GM04504 (cell line): ENCODE results near the gene UPF1.
A peak's percentile ranks its signal among the peaks of the same experiment; 100 is the strongest.
"Not testable (repeated sequence)": the region's sequence is repeated elsewhere in the genome, so short reads cannot be mapped to it uniquely, and the experiment has no call there.

Source experiments
- DNase-seq: peaks from one replicate; pipeline ENCODE4 v3.0.0-alpha.2; 2012; ENCODE audit warnings: low read depth

Gene UPF1

DNA sequence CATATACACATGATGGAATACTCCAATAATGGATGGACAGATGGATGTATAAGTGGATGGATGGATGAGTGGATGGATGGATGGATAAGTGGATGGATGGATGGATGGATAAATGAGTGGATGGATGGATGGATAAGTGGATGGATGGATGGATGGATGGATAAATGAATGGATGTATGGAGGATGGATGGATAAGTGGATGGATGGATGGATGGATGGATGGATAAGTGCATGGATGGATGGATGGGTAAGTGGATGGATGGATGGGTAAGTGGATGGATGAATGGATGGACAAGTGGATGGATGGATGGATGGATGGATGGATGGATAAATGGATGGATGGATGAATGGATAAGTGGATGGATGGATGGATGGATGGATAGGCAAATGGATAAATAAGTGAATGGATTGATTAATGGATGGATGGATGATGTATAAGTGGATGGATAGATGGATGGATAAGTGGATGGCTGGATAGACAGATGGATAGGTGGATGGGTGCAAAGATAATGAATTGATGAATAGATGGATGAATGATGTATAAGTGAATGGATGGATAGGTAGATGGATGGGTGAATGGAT lies 32.3 kb upstream of the UPF1 start:
- DNase-seq: no peak

DNA sequence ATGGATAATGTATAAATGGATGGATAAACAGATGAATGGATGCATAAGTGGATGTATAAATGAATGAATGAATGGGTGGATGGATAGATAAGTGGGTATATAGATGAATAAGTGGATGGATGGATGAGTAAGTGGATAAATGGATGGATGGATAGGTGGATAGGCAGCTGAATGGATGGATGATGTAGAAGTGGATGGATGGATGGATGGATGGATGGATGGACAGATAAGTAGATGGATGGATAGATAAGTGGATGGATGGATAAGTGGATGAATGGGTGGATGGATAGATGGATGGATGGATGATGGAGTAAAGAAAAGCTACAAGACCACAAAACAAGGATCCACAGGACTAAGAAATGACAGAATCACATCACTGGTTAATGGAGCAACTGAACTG lies 31.7 kb upstream of the UPF1 start:
- DNase-seq: no peak

DNA sequence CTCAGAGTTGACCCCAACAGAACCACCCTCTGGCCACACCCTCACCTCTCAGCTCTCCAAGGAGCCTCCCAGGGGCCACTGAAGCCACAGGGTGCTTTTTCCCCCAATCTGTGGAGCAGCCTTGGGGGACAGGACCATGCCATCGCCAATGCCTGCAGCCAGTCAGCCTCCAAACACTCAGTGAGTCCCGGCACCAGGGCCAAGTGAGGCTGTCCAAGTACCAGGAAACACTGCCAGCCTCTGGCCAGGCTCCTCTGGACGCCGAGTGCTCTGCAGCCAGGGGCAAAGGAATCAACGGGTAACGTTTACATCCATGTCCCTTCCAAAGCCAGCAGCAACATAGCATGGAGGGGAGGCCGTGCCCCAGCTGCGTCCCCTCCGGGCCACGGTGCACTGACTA lies 31.1 kb upstream of the UPF1 start:
- DNase-seq: no peak

- DNase-seq: no peak
Measured at GRCh38 chr19:18802354-18802753, 29.4 kb upstream of the UPF1 start.

GRCh38 chr19:18803550-18804138 lies 28.1 kb upstream of the UPF1 start:
- DNase-seq: no peak

DNA sequence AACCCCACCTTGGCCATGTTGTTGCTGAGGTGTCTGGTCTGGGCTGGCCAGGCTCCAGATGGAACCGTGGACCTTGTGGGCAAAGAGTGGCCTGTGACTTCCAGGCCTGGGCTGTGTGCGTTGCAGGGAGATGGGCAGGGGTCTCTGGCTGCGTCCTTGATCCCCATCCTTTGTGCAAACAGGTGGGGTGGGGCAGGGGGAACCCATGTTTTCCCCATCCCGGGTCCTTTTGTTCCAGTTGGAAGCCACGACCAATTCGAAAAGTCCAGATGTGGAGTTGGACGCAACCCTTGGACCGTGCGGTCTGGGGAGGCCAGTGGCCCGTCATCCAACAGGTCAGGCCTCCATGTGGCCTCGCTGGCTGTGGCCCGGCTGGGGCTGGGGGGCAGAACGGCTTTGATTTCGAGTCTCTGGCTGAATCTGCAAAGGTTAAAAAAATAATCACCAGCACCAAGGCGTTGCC lies 27.6 kb upstream of the UPF1 start:
- no peak for DNase-seq

DNA sequence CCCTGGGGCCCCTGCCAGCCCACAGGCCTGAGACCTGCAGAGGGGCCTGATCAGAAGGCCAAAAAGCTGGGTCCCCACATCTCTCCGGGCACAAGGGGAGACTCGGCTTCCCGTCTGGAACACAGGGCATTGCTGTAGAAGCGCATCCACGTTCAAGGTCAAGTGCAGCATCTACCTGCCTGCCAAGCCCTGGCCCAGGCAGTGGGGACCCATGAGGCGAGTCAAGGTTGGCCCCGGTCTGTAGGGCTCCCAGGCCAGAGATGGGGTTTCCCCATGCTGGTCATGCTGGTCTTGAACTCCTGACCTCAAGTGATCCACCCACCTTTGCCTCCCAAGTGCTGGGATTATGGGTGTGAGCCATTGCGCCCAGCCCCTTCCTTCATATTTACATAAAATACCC lies 27.1 kb upstream of the UPF1 start:
- DNase-seq: no peak

GRCh38 chr19:18807861-18808331 lies 23.9 kb upstream of the UPF1 start:
- DNase-seq: peak; percentile 67

GRCh38 chr19:18809149-18809868 lies 22.4 kb upstream of the UPF1 start:
- DNase-seq: peak; percentile 84

DNA sequence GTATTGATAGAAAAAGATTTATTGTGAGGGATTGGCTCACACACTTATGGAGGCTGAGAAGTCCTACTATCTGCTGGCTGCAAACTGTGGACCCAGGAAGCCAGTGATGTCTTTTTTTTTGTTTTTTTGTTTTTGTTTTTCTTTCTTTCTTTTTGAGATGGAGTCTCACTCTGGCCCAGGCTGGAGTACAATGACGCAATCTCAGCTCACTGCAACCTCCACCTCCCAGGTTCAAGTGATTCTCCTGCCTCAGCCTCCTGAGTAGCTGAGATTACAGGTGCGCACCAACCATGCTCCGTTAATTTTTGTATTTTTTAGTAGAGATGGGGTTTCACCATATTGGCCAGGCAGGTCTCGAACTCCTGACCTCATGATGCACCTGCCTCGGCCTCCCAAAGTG lies 20.1 kb upstream of the UPF1 start:
- DNase-seq: not testable (repeated sequence)

DNA sequence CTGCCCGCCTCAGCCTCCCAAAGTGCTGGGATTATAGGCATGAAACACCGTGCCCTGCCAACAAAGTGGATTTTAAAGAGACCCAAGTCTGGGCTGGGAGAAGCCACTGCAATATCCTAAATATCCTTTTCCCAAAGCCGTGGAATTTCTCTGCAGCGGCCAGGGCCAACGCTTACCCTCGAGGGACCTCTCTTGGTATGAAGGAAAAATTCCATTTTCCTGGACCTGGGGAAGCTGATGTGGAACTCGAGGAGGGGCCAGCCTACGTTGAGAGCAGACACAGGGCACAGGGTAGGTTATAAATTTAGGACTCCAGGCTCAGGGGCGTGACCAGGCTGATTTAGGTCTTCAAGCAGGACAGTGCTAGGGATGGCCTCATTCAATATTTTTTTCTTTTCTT lies 17.7 kb upstream of the UPF1 start:
- no peak for DNase-seq

DNA sequence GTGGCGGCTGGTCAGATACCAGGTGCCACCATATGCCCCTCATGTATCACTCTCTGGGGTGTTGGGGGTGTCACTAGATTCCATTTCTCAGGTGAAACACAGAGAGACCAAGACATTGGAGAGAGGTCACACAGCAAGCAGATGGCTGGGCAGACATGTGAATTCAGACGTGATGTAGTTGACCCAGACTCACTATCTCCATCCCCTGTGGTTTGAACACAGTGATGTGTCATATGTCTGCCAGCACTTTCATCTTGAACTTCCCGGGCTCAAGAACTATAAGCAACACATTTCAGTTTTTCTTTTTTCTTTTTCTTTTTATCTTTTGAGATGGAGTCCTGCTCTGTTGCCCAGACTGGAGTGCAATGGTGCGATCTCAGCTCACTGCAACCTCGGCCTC lies 16.1 kb upstream of the UPF1 start:
- no peak for DNase-seq

DNA sequence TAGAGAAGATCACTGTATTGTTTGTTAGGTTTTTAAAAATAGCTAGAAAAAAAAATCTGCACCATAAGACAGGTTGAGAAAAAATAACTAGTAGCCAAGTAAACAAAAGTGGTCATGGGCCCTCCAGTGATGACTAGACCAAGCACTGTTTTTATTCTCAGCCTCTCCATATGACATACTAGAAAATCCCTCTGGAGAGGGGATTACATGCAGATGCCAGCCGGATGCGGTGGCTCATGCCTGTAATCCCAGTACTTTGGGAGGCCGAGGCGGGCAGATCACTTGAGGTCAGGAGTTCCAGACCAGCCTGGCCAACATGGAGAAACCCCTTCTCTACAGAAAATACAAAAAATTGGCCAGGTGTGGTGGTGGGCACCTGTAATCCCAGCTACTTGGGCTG lies 15.1 kb upstream of the UPF1 start:
- DNase-seq: not testable (repeated sequence)

DNA sequence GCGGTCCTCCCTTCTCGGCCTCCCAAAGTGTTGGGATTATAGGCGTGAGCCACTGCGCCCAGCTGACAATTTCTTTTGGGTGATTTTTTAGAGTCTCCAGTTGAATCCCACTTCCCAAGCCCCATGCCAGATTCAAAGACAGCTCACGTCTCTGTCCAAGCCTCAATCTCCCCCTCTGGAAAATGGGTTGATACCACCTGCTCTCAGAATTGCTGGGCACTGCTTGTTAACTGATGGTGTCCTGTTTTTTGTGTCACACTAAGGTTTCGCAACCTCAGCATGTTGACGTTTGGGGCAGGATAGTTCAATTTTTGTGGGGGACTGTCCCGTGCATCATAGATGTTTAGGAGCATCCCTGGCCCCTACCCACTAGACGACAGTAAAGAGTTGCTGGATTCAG lies 14.2 kb upstream of the UPF1 start:
- DNase-seq: no peak

DNA sequence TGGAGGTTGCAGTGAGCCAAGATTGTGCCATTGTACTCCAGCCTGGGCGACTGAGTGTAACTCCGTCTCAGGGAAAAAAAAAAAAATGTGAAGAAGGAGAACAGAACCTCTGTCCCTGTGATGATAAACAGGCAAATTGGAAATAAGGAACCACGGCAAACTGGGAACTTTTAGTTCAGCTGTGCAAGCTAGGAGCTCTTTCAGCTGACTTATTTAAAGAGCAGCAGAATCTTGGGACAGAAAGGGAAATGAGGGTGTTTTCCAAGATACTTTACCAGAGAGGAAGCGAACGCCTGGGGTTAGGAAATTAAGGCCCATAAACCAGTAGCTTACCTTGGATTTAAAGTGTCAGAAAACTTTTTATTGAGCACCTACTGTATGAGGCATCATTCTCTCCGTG lies 3.0 kb upstream of the UPF1 start:
- no peak for DNase-seq

GRCh38 chr19:18830488-18830887 lies 1.3 kb upstream of the UPF1 start:
- no peak for DNase-seq

- DNase-seq: no peak
Measured at GRCh38 chr19:18832306-18833140, 764 bp downstream of the UPF1 start.

GRCh38 chr19:18833141-18833476 lies 1.4 kb downstream of the UPF1 start:
- DNase-seq: no peak

DNA sequence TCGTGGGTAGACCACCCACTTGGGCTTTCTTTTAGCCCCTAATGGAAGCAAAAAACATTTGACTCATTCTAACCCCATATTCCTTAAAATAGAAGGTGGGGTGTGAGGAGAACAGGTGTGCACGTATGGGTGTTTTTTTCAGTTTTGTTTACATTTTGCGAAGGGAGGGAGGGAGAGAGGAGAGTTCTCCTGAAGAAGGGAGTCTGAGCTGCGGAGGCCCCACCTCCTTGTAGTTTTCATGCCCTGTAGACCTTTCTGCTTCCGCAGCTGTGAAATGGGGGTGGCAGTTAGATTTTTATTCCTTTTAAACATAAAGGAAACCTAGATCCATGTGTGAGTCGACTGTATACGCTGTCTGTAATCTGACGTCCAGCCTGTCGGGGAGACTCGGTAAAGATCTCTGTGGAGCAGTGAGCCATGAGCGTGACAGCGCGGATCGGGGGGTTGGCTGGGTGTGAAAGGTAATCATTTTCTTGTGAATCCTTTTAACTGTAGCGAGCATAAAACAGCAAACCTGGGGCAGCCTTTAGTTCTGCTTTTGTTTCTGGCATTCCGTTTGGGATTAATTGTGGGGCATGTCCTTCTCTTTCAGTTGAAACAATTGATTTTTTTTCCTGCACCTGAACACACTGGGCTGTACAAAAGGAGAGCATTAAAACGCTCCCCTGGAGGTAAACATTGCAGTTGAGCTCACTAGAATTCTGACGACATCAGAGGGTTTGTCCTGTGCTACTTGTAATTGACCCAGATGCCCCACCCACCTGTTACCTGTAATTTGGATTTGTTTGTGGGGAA lies 2.3 kb downstream of the UPF1 start:
- DNase-seq: no peak

DNA sequence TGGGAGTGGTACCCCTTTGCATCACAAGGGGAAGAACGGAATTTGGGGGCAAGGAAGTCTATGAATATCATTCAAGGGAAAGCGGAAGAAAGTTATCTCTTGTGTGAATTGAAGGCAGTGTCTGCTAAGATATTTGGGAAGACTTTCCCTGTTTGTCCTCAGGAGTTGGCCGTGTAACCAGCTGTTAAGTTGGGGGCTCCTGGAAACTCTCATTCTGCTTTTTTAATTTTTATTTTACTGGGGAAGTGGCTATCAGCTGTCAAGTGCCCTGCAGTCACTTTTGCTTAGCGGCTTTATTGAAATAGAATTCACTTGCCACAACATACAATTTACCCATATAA lies 2.9 kb downstream of the UPF1 start:
- no peak for DNase-seq

DNA sequence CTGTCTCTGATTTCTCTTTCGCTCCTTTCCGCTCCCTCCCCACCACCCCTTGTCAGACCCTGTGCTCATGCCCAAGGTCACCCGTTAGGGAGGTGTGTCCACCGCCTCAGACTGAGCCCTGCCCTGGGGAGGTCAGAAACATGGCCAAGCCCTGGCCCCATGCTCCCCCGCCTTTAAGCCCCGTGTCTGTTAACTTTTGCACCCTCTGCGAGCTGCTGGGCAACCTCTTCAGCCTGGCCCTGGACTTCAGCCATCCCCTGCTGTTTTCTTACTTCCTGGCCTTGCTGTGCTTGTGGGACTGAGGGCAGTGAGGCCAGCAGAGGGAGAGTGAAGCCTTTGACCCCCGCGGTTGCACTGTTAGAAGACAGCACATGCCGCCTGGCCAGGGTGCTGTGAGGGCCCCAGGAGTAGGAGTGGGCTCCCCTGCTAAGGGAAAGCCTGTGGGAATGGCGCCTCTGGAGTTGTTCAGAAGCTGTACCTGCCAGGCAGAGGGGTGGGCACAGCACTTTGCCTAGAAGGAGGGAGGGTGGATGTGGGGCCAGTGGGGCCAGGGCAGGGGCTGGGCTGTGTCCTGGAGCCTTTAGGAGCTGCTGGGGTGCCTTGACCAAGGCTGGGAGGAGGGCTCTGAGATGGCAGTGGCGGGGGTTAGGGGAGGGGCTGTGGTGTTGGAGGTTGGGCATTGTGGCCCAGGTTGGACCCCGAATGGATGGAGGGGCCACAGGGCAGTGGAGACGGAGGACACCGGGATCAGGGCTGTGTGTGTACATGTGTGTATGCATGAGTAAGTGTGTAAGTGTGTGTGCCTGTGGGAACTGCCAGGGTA lies 7.9 kb downstream of the UPF1 start:
- DNase-seq: no peak
